Ramos (cell line): ENCODE data around the gene CCDC93.

Source experiments
- in situ Hi-C: fragments of 300-500 bp; cut with MboI; formaldehyde crosslinking; loops from one replicate; pipeline ENCODE4 v1.14.3; 2022; ENCODE audit warnings: low sequenced_read_pairs; ENCODE audit not compliant: unreplicated experiment

The CCDC93 gene

DNA sequence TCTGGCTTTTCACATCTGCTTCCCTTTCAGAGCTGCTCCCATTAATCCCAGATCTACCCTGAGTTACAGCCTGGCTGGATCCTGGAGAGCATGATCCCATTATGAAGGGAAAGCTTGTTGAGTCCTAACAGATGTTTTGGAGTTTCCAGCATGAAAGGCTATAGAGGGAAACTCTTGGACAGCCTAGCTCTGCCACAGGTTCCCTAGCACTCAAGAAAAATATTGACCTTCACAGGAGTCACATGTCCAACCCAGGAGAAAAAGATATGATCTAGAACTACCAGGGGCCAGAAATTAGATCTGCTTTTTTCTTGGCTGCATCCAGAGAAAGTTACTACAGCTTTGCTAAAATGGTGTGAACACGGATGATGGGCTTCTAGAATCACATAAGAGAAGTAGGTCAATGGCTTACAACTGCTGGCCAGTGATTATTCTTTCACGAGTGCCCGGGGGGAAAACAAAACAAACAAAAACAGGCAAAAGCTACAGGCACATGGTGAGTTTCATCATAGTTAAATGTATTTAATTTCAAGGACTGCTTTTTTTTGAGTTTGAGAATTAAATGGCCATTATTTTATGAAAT is 15.9 kb downstream of the CCDC93 start:
- in situ Hi-C loops: no loop called here

GRCh38 chr2:117996525-117996924 is 17.3 kb downstream of the CCDC93 start:
- in situ Hi-C loops: no loop called here

GRCh38 chr2:117994729-117995128 is 19.1 kb downstream of the CCDC93 start:
- in situ Hi-C loops: no loop called here

DNA sequence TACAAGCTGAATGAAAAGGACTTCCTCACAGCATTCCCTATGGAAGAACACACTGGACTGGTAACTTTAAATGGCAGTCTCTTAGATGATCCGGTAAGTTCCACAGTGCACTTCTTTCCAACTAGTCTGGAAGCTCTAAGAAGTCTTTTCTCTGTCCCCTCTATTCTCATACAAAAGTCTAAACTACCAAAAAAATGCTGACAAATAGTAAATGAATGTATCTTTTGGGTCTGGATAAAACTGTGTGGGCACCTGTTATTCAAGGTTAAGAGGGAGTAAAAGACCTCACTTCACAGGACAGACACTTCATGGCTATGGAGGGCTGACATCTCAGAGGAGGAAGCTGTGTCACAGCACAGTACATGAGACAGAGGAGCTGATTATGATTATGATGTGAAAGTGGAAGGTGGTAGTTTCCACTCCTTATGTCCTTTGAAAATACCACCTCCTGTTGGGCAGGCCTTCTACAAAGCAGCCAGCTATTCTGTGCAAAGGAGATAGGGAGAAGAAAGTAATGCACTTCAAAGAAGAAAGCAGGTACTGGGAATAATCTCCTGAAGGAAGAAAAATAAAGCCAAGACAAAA is 23.9 kb downstream of the CCDC93 start:
- in situ Hi-C loops: no loop called here

GRCh38 chr2:117987121-117987520 is 26.7 kb downstream of the CCDC93 start:
- in situ Hi-C loops: no loop called here

GRCh38 chr2:117985092-117985491 is 28.8 kb downstream of the CCDC93 start:
- in situ Hi-C loops: no loop called here

DNA sequence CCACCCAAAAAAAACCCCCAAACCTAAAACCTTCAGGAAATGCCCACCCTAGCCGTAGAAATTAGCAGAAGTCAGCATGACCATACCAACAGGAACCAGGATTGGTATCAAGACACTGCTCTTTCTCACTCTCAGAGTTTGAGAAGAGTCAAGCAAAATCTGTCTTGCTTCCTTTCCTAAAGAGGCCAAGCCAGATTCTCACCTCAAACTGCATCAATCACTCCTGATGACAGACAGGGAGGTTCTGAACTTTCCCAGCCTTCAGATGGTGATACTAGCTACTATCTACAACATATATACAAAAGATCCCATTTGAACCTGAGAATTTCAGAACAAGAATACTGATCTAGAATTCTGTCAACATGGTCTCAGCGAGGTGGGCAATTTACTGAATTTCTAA is 29.7 kb downstream of the CCDC93 start:
- in situ Hi-C loops: no loop called here

- in situ Hi-C loops: no loop called here
Measured at GRCh38 chr2:117983040-117983439, 30.8 kb downstream of the CCDC93 start.

GRCh38 chr2:117982376-117983033 is 31.4 kb downstream of the CCDC93 start:
- in situ Hi-C loops: no loop called here

DNA sequence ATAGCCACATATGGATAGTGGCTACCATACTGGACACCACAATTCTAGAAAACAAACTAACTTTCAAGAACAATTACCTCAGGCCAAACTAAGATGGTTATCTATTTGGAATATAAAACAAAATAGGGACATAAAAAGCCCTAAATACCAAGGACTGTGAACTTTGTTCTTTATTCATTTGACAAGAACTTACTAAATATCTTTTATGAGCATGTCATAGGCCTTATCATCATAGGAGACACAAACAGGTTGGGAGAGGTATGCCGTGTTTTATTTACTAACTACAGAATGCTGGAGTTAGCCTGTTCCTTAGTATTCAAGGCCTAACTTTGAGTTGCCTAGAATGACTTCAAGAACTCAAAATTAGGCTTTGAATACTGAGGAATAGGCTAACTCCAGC is 32.1 kb downstream of the CCDC93 start:
- in situ Hi-C loops: no loop called here

DNA sequence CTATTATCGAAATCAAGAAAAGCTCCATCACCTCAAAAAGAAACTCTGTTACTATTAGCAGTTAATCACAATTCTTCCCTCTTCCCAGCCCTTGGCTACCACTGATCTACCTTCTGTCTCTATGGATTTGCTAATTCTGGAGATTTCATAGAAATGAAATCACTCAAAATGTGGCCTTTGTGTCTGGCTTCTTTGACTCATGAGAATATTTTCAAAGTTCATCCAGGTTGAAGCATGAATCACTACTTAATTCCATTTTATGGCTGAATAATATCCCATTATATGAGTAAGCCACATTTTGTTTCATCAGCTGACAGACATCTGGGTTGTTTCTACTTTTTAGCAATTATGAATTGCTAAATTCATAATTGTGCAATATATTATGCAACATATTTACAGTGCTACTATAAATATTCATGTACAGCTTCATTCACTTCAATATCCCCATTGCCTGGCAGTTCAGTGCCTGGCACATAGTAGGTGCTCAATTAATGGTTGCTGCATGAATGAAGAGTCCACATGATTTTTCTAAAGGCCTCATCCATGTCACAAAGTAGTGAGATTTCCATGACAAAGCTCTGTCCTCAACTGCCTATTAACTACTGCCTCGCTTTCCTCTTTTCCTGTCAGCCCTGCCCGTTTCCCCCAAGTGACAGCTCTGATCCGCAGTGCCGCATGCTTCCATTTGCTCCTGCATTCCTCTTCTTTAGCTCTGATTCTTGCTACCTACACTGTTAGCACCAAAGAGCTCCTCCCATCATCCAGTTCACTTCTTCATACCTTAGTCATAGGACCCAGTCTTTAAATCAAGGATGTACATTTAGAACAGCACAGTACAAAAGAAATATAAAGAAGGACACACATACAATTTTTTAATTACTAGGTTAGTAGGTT is 32.8 kb downstream of the CCDC93 start:
- in situ Hi-C loops: no loop called here

GRCh38 chr2:117979911-117980701 is 33.8 kb downstream of the CCDC93 start:
- in situ Hi-C loops: no loop called here

GRCh38 chr2:117977696-117978095 is 36.2 kb downstream of the CCDC93 start:
- in situ Hi-C loops: no loop called here

- in situ Hi-C loops: no loop called here
Measured at GRCh38 chr2:117976581-117976980, 37.3 kb downstream of the CCDC93 start.

GRCh38 chr2:117973498-117974082 is 40.3 kb downstream of the CCDC93 start:
- in situ Hi-C loops: no loop called here

- in situ Hi-C loops: no loop called here
Measured at GRCh38 chr2:117972476-117973123, 41.3 kb downstream of the CCDC93 start.

GRCh38 chr2:117968722-117969121 is 45.1 kb downstream of the CCDC93 start:
- in situ Hi-C loops: no loop called here

GRCh38 chr2:117967977-117968718 is 45.7 kb downstream of the CCDC93 start:
- in situ Hi-C loops: no loop called here

DNA sequence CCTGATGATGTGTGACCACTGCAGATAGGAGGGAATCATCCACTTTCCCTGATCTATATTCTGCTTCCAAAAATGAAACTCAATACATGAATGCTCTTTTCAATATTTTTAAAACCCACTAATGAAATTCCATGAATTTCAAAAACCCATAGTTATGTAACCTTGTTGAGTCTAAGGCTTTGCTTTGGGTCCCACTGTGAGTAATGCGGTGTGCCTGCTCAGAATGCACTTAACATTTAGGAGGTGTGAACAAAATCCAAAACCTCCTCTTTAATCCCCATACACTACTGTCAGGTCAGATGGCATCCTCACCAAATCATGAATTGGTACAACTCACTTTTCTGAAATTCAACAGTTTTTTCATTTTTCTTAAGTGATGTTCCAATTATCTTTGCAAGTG is 50.4 kb downstream of the CCDC93 start:
- in situ Hi-C loops: no loop called here
